Measurements from ENCODE around the gene NYAP2.

NYAP2 gene

GRCh38 chr2:225600444-225600843, 200.9 kb downstream of the NYAP2 start:
- Histone ChIP-seq H3K4me3 (ENCODE audit: low read depth in 1 of 5, low read length in 5 of 5) (no peak overlapping the region), H3K27me3 (ENCODE audit: control insufficient read depth in 5 of 5, insufficient read depth in 4 of 5, low read length in 5 of 5) (no peaks in the 10 kb centered on the region), H3K4me1 (ENCODE audit: control insufficient read depth in 5 of 5, insufficient read depth in 5 of 5, low read length in 5 of 5) (peaks cover 0 to 3% (median 0%) of the 10 kb centered on the region in 5 donors), H3K36me3 (ENCODE audit: control insufficient read depth in 5 of 5, insufficient read depth in 5 of 5, low read length in 5 of 5) (no peaks in the 10 kb centered on the region), H3K9ac (ENCODE audit: low read length in 5 of 5) (no peak overlapping the region), H3K27ac (ENCODE audit: low read depth, low read length) (no peak overlapping the region), H3K9me3 (ENCODE audit: control insufficient read depth in 5 of 5, low read length in 5 of 5) (peaks cover 0 to 7% (median 0%) of the 10 kb centered on the region in 5 donors)

GRCh38 chr2:225600865-225601264, 201.4 kb downstream of the NYAP2 start:
- Histone ChIP-seq H3K9me3 (ENCODE audit: control insufficient read depth in 5 of 5, low read length in 5 of 5) (peaks cover 0 to 7% (median 0%) of the 10 kb centered on the region in 5 donors), H3K36me3 (ENCODE audit: control insufficient read depth in 5 of 5, insufficient read depth in 5 of 5, low read length in 5 of 5) (no peaks in the 10 kb centered on the region), H3K27ac (ENCODE audit: low read depth, low read length) (no peak overlapping the region), H3K4me3 (ENCODE audit: low read depth in 1 of 5, low read length in 5 of 5) (no peak overlapping the region), H3K9ac (ENCODE audit: low read length in 5 of 5) (no peak overlapping the region), H3K27me3 (ENCODE audit: control insufficient read depth in 5 of 5, insufficient read depth in 4 of 5, low read length in 5 of 5) (no peaks in the 10 kb centered on the region), H3K4me1 (ENCODE audit: control insufficient read depth in 5 of 5, insufficient read depth in 5 of 5, low read length in 5 of 5) (peaks cover 0 to 3% (median 0%) of the 10 kb centered on the region in 5 donors)

DNA sequence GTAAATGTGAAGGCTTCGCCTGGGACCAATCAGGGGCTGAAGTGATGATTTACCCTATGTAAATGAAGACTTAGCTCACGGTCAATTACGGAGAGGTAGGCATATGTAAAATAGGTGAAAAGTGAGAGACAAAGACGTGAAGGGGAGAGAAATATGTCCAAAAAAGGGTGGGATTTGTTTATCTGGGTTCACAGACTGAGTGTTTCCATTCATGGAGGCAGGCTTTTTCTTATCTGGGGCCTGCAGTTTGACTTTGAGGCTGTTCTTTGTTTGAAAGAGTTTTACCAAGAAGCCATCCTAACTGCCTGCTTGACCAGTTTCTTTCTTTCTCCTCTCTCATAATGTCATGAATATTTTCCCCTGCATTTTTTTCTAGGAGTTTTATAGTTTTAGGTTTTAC, 202.7 kb downstream of the NYAP2 start:
- no peak overlapping the region for H3K27ac ChIP-seq (ENCODE audit: low read depth, low read length)
- H3K9ac ChIP-seq (ENCODE audit: low read length in 5 of 5): no peak overlapping the region
- no peaks in the 10 kb centered on the region for H3K36me3 ChIP-seq (ENCODE audit: control insufficient read depth in 5 of 5, insufficient read depth in 5 of 5, low read length in 5 of 5)
- peaks cover 0 to 7% (median 0%) of the 10 kb centered on the region in 5 donors for H3K9me3 ChIP-seq (ENCODE audit: control insufficient read depth in 5 of 5, low read length in 5 of 5)
- peaks cover 0 to 3% (median 0%) of the 10 kb centered on the region in 5 donors for H3K4me1 ChIP-seq (ENCODE audit: control insufficient read depth in 5 of 5, insufficient read depth in 5 of 5, low read length in 5 of 5)
- no peak overlapping the region for H3K4me3 ChIP-seq (ENCODE audit: low read depth in 1 of 5, low read length in 5 of 5)
- no peaks in the 10 kb centered on the region for H3K27me3 ChIP-seq (ENCODE audit: control insufficient read depth in 5 of 5, insufficient read depth in 4 of 5, low read length in 5 of 5)

DNA sequence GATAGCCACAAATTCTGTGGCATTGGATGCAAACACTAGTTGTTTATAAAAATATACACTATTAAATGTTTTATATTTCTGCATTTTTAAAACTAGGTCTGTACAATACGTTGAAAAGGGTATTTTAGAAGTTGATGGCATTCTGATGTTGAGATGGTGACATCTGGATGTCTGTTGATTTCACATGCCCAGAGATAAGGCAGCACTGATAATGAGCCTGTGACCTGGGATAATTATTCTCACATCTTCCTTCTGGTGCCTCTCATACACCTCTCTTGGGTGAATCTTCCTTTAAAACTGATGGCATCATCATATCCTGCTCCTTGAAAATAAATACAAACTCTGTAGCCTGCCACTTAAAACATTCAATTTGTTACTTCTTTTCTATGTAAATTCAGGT, 208.6 kb downstream of the NYAP2 start:
- Histone ChIP-seq H3K36me3 (ENCODE audit: control insufficient read depth in 5 of 5, insufficient read depth in 5 of 5, low read length in 5 of 5) (no peaks in the 10 kb centered on the region), H3K4me3 (ENCODE audit: low read depth in 1 of 5, low read length in 5 of 5) (no peak overlapping the region), H3K4me1 (ENCODE audit: control insufficient read depth in 5 of 5, insufficient read depth in 5 of 5, low read length in 5 of 5) (no peaks in the 10 kb centered on the region), H3K9me3 (ENCODE audit: control insufficient read depth in 5 of 5, low read length in 5 of 5) (no peaks in the 10 kb centered on the region), H3K27me3 (ENCODE audit: control insufficient read depth in 5 of 5, insufficient read depth in 4 of 5, low read length in 5 of 5) (no peaks in the 10 kb centered on the region), H3K9ac (ENCODE audit: low read length in 5 of 5) (no peak overlapping the region), H3K27ac (ENCODE audit: low read depth, low read length) (no peak overlapping the region)

DNA sequence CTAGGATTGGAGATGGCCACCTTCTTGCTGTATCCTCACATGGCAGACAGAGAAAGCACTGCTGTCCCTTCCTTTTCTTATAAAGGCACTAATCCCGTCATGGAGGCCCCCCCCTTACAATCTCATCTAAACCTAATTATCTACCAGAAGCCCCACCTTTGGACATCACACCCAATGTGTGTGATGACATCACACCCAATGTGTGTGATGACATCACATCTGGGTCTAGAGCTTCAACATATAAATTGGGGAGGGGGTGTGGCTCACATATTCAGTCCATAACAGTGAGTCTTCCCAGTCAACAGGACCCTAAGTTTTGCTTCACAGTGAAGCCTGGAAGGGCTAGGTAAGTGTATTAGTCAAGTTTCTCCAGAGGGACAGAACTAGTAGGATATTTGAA, 213.1 kb downstream of the NYAP2 start:
- Histone ChIP-seq H3K27ac (ENCODE audit: low read depth, low read length) (no peak overlapping the region), H3K36me3 (ENCODE audit: control insufficient read depth in 5 of 5, insufficient read depth in 5 of 5, low read length in 5 of 5) (no peaks in the 10 kb centered on the region), H3K4me1 (ENCODE audit: control insufficient read depth in 5 of 5, insufficient read depth in 5 of 5, low read length in 5 of 5) (no peaks in the 10 kb centered on the region), H3K9ac (ENCODE audit: low read length in 5 of 5) (no peak overlapping the region), H3K4me3 (ENCODE audit: low read depth in 1 of 5, low read length in 5 of 5) (no peak overlapping the region), H3K9me3 (ENCODE audit: control insufficient read depth in 5 of 5, low read length in 5 of 5) (no peaks in the 10 kb centered on the region), H3K27me3 (ENCODE audit: control insufficient read depth in 5 of 5, insufficient read depth in 4 of 5, low read length in 5 of 5) (no peaks in the 10 kb centered on the region)

DNA sequence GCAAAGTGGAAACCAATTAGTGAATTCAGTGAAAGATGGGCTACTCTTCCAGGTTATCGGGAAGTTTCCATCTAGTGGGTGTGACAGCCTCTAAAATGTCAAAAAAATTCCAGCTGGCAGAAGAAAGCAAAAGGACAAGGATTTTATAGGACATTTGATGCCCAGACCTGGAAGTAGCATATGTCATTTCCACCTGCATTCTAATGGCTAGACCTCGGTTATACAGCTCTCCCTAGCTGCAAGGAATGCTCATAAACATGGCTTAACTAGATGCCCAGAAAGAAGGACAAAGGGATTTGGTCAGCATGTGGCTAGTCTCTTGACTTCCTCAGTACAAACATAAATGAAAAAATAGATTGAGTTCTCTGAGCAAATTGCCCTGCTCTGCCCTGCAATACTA, 215.4 kb downstream of the NYAP2 start:
- Histone ChIP-seq H3K27ac (ENCODE audit: low read depth, low read length) (no peak overlapping the region), H3K4me1 (ENCODE audit: control insufficient read depth in 5 of 5, insufficient read depth in 5 of 5, low read length in 5 of 5) (no peaks in the 10 kb centered on the region), H3K4me3 (ENCODE audit: low read depth in 1 of 5, low read length in 5 of 5) (no peak overlapping the region)

GRCh38 chr2:225615514-225615913, 216.0 kb downstream of the NYAP2 start:
- Histone ChIP-seq H3K4me1 (ENCODE audit: control insufficient read depth in 5 of 5, insufficient read depth in 5 of 5, low read length in 5 of 5) (no peaks in the 10 kb centered on the region), H3K27me3 (ENCODE audit: control insufficient read depth in 5 of 5, insufficient read depth in 4 of 5, low read length in 5 of 5) (no peaks in the 10 kb centered on the region), H3K9ac (ENCODE audit: low read length in 5 of 5) (no peak overlapping the region), H3K27ac (ENCODE audit: low read depth, low read length) (no peak overlapping the region), H3K9me3 (ENCODE audit: control insufficient read depth in 5 of 5, low read length in 5 of 5) (no peaks in the 10 kb centered on the region), H3K4me3 (ENCODE audit: low read depth in 1 of 5, low read length in 5 of 5) (no peak overlapping the region), H3K36me3 (ENCODE audit: control insufficient read depth in 5 of 5, insufficient read depth in 5 of 5, low read length in 5 of 5) (no peaks in the 10 kb centered on the region)

More for the DNA sequence above, 215.4 kb downstream of the NYAP2 start:
- H3K27me3 ChIP-seq (ENCODE audit: control insufficient read depth in 5 of 5, insufficient read depth in 4 of 5, low read length in 5 of 5): no peaks in the 10 kb centered on the region
- H3K36me3 ChIP-seq (ENCODE audit: control insufficient read depth in 5 of 5, insufficient read depth in 5 of 5, low read length in 5 of 5): no peaks in the 10 kb centered on the region
- no peaks in the 10 kb centered on the region for H3K9me3 ChIP-seq (ENCODE audit: control insufficient read depth in 5 of 5, low read length in 5 of 5)
- no peak overlapping the region for H3K9ac ChIP-seq (ENCODE audit: low read length in 5 of 5)

- Histone ChIP-seq H3K27ac (ENCODE audit: low read depth, low read length) (no peak overlapping the region), H3K9me3 (ENCODE audit: control insufficient read depth in 5 of 5, low read length in 5 of 5) (no peaks in the 10 kb centered on the region), H3K9ac (ENCODE audit: low read length in 5 of 5) (no peak overlapping the region), H3K36me3 (ENCODE audit: control insufficient read depth in 5 of 5, insufficient read depth in 5 of 5, low read length in 5 of 5) (no peaks in the 10 kb centered on the region), H3K27me3 (ENCODE audit: control insufficient read depth in 5 of 5, insufficient read depth in 4 of 5, low read length in 5 of 5) (no peaks in the 10 kb centered on the region), H3K4me3 (ENCODE audit: low read depth in 1 of 5, low read length in 5 of 5) (no peak overlapping the region), H3K4me1 (ENCODE audit: control insufficient read depth in 5 of 5, insufficient read depth in 5 of 5, low read length in 5 of 5) (no peaks in the 10 kb centered on the region)
These were observed 216.9 kb downstream of the NYAP2 start for GRCh38 chr2:225616372-225616771.

DNA sequence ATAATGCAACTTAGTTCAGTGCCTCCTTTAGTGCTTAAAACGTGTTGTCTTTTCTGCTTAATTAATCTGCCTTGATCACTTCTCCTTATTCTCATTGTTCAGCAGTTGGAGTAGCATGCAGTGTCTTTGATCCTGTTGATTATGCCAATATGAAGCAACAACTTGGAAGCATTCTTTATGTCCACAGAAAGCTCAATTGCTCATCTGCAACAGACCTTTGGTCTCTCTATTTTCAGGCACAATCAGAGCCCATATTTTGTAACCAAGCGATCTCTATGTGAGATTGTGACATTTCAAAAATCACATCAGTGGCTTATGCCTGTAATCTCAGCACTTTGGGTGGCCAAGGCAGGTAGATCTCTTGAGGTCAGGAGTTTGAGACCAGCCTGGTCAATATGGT, 217.3 kb downstream of the NYAP2 start:
- no peaks in the 10 kb centered on the region for H3K4me1 ChIP-seq (ENCODE audit: control insufficient read depth in 5 of 5, insufficient read depth in 5 of 5, low read length in 5 of 5)
- no peak overlapping the region for H3K4me3 ChIP-seq (ENCODE audit: low read depth in 1 of 5, low read length in 5 of 5)
- H3K9me3 ChIP-seq (ENCODE audit: control insufficient read depth in 5 of 5, low read length in 5 of 5): no peaks in the 10 kb centered on the region
- H3K36me3 ChIP-seq (ENCODE audit: control insufficient read depth in 5 of 5, insufficient read depth in 5 of 5, low read length in 5 of 5): no peaks in the 10 kb centered on the region
- H3K27me3 ChIP-seq (ENCODE audit: control insufficient read depth in 5 of 5, insufficient read depth in 4 of 5, low read length in 5 of 5): no peaks in the 10 kb centered on the region
- H3K9ac ChIP-seq (ENCODE audit: low read length in 5 of 5): no peak overlapping the region
- no peak overlapping the region for H3K27ac ChIP-seq (ENCODE audit: low read depth, low read length)

GRCh38 chr2:225620227-225620626, 220.7 kb downstream of the NYAP2 start:
- Histone ChIP-seq H3K27me3 (ENCODE audit: control insufficient read depth in 5 of 5, insufficient read depth in 4 of 5, low read length in 5 of 5) (no peaks in the 10 kb centered on the region), H3K4me1 (ENCODE audit: control insufficient read depth in 5 of 5, insufficient read depth in 5 of 5, low read length in 5 of 5) (no peaks in the 10 kb centered on the region), H3K27ac (ENCODE audit: low read depth, low read length) (no peak overlapping the region), H3K36me3 (ENCODE audit: control insufficient read depth in 5 of 5, insufficient read depth in 5 of 5, low read length in 5 of 5) (no peaks in the 10 kb centered on the region), H3K4me3 (ENCODE audit: low read depth in 1 of 5, low read length in 5 of 5) (no peak overlapping the region), H3K9ac (ENCODE audit: low read length in 5 of 5) (no peak overlapping the region), H3K9me3 (ENCODE audit: control insufficient read depth in 5 of 5, low read length in 5 of 5) (no peaks in the 10 kb centered on the region)
